B cell (primary cell): ENCODE data around the gene TMPRSS15. TPM values are rescaled to one million over a fixed set of nuclear protein-coding genes. Genes with fewer than 3 reads are reported as not detected.

Experiments used
- ATAC-seq: fragments of 200-7000 bp; cut with Tn5 transposase; one replicate; pipeline ENCODE4 v1.10.0; 2021; ENCODE audit warnings: low read depth, mild to moderate bottlenecking, moderate number of reproducible peaks, moderate library complexity
- CTCF ChIA-PET: fragments of 350-600 bp; sonication (Branson Sonifier 250); formaldehyde crosslinking; loops from one replicate; lab custom pipeline; 2021; ENCODE audit warnings: antibody characterized with exemption, inconsistent platforms; lab: Charles Lee
- POLR2A ChIA-PET: fragments of 350-600 bp; sonication (Branson Sonifier 250); formaldehyde crosslinking; loops from one replicate; lab custom pipeline; 2021; ENCODE audit warnings: antibody characterized with exemption; lab: Charles Lee
- DNase-seq: peaks from one replicate; pipeline ENCODE4 v3.0.0; 2013
- H2AFZ ChIP-seq: 2 replicates; pipeline ENCODE4 v1.6.1; 2012; ENCODE audit warnings: mild to moderate bottlenecking, low read depth, low read length; ENCODE audit not compliant: insufficient read depth, poor library complexity, severe bottlenecking
- H3K27ac ChIP-seq, 2 donors: 1 replicate in 1 of 2; 2 replicates in 1 of 2; pipeline ENCODE4 v1.5.1; 2012 to 2013; ENCODE audit warnings: low read length in 2 of 2, mild to moderate bottlenecking in 2 of 2, moderate library complexity in 1 of 2
- H3K27me3 ChIP-seq, 4 experiments: fragments of 200-600 bp in 1 of 4; sonication (generic) in 1 of 4; replicated peaks in 1 of 4; 1 replicate in 2 of 4; 2 replicates in 2 of 4; pipeline versions ENCODE4 v1.6.1 to v1.7.0; 2013 to 2016; ENCODE audit warnings: low read length in 3 of 4, mild to moderate bottlenecking in 2 of 4, mixed read lengths in 1 of 4, moderate library complexity in 1 of 4; ENCODE audit not compliant: insufficient read depth in 4 of 4, control insufficient read depth in 3 of 4; ENCODE audit errors: control extremely low read depth in 1 of 4
- H3K36me3 ChIP-seq, 2 experiments: replicated peaks in 1 of 2; 1 replicate in 1 of 2; 2 replicates in 1 of 2; pipeline versions ENCODE4 v1.6.1 to v1.7.1; 2013; ENCODE audit warnings: low read length in 1 of 2; ENCODE audit not compliant: insufficient read depth in 2 of 2, control insufficient read depth in 1 of 2; ENCODE audit errors: control extremely low read depth in 1 of 2, extremely low read depth in 1 of 2
- H3K4me1 ChIP-seq, 2 donors: fragments of 200-600 bp in 1 of 2; sonication (generic) in 1 of 2; 1 replicate in 1 of 2; 2 replicates in 1 of 2; pipeline versions ENCODE4 v1.5.1 to v1.6.1; 2013 to 2017; ENCODE audit warnings: low read length in 2 of 2; ENCODE audit not compliant: control insufficient read depth in 2 of 2, insufficient read depth in 2 of 2
- H3K4me2 ChIP-seq: replicated peaks from 2 replicates; pipeline ENCODE3; 2012; ENCODE audit warnings: mild to moderate bottlenecking, low read depth, low read length; ENCODE audit not compliant: poor library complexity, severe bottlenecking
- H3K4me3 ChIP-seq, 5 experiments: fragments of 200-600 bp in 1 of 5; sonication (generic) in 1 of 5; 1 replicate in 3 of 5; 2 replicates in 2 of 5; pipeline versions ENCODE4 v1.5.1 to v1.7.0; 2011 to 2016; ENCODE audit warnings: low read length in 4 of 5, mild to moderate bottlenecking in 4 of 5, low read depth in 2 of 5, control low read depth in 1 of 5, moderate library complexity in 1 of 5; ENCODE audit not compliant: insufficient read depth in 1 of 5; ENCODE audit errors: control extremely low read depth in 1 of 5, extremely low read depth in 1 of 5
- H3K79me2 ChIP-seq: fragments of 200-600 bp; sonication (generic); one replicate; pipeline ENCODE4 v1.6.0; 2016; ENCODE audit warnings: low read length; ENCODE audit not compliant: control insufficient read depth, insufficient read depth
- H3K9ac ChIP-seq: fragments of 200-600 bp; sonication (generic); 2 replicates; pipeline ENCODE4 v1.6.1; 2017; ENCODE audit warnings: mild to moderate bottlenecking, low read length, moderate library complexity
- H3K9me3 ChIP-seq, 3 donors: one replicate each; pipeline versions ENCODE4 v1.6.1 to v1.7.1; 2013; ENCODE audit warnings: low read length in 2 of 3; ENCODE audit not compliant: control insufficient read depth in 2 of 3, insufficient read depth in 1 of 3; ENCODE audit errors: control extremely low read depth in 1 of 3
- H4K20me1 ChIP-seq: 2 replicates; pipeline ENCODE4 v1.6.0; 2012; ENCODE audit warnings: mild to moderate bottlenecking, low read length; ENCODE audit not compliant: insufficient read depth, control insufficient read depth, poor library complexity, severe bottlenecking
- H3K27ac Mint-ChIP-seq: one replicate; pipeline ENCODE4 v1.8.0; 2021; ENCODE audit warnings: mixed read lengths
- H3K27me3 Mint-ChIP-seq: one replicate; pipeline ENCODE4 v1.8.0; 2021; ENCODE audit warnings: mixed read lengths
- H3K4me1 Mint-ChIP-seq: one replicate; pipeline ENCODE4 v1.8.0; 2021; ENCODE audit warnings: mixed read lengths
- H3K4me3 Mint-ChIP-seq: one replicate; pipeline ENCODE4 v1.8.0; 2021; ENCODE audit warnings: mixed read lengths
- H3K9me3 Mint-ChIP-seq: one replicate; pipeline ENCODE4 v1.8.0; 2022; ENCODE audit warnings: mixed read lengths; ENCODE audit not compliant: insufficient read depth
- EZH2 ChIP-seq: IDR thresholded peaks from 2 replicates; pipeline ENCODE4 v1.6.1; 2012; ENCODE audit warnings: borderline replicate concordance, low read depth, mild to moderate bottlenecking, moderate library complexity, low read length; ENCODE audit not compliant: insufficient read depth, poor library complexity, severe bottlenecking
- WGBS: methylation state at CpG from one replicate; pipeline ENCODE4 v1.1.5; 2013; ENCODE audit warnings: missing lambda C conversion rate; ENCODE audit not compliant: insufficient coverage; 5-methylcytosine and 5-hydroxymethylcytosine counted together
- intact Hi-C: fragments of 100-400 bp; cut with micrococcal nuclease; formaldehyde crosslinking; loops from one replicate; pipeline ENCODE4 v1.10.0; 2022
- polyA plus RNA-seq: library from polyadenylated mRNA; depleted of rRNA; stranded (reverse); fragments of >200 nt; gene quantifications from 2 replicates; pipeline ENCODE4 v1.2.3, GENCODE V29; 2012
- total RNA-seq, 2 donors: library from RNA; stranded (reverse); fragments of 120-200 nt in 1 of 2; gene quantifications; 1 replicate in 1 of 2; 2 replicates in 1 of 2; pipeline versions ENCODE4 v1.2.3 to v1.2.4, GENCODE V29; 2013 to 2022
- TF ChIP-seq, protein P1 (sequence below): fragments of 200-600 bp; IDR thresholded peaks from one replicate; pipeline ENCODE4 v1.8.0; 2022; ENCODE audit warnings: antibody characterized with exemption, mild to moderate bottlenecking

Gene TMPRSS15
- total and polyA plus RNA-seq, 2 donors (not counting 1 experiment from before 2014, with no cell fraction given): 0.04 TPM; not detected in 1

DNA sequence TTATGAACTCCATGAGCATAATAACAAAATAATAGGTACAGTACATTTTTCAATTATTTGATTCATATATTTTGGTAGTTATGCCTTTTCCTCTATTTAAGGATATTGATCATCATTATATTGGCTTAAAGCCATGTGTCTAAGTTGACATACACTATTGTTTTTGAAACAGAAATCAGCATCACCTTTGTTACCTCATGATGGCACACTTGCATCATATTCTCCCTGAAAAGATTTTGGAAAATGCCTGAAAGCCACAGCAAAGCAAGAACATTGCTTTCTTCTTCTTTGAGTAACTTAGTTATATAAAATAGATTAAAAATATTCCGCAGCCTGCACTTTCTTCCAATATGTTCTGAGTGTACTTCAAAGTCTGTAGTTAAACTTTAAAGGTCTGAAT is 33.3 kb downstream of the TMPRSS15 start:
- ChIA-PET CTCF (interaction anchor here (0.6 kb wide), 1 partner anchor 89 kb away, joined by 3 read pairs; no protein-coding TSS in a partner anchor), POLR2A (no interaction called here)
- no peaks in the 10 kb centered on the region for H3K9me3 ChIP-seq
- DNase-seq (no peak), ATAC-seq (no peak)
- Mint-ChIP-seq H3K4me3 (no peak overlapping the region), H3K27me3 (no peaks in the 10 kb centered on the region), H3K4me1 (peaks cover 5% of the 10 kb centered on the region), H3K27ac (no peak overlapping the region), H3K9me3 (no peaks in the 10 kb centered on the region)
- TF ChIP-seq, protein P1, sequence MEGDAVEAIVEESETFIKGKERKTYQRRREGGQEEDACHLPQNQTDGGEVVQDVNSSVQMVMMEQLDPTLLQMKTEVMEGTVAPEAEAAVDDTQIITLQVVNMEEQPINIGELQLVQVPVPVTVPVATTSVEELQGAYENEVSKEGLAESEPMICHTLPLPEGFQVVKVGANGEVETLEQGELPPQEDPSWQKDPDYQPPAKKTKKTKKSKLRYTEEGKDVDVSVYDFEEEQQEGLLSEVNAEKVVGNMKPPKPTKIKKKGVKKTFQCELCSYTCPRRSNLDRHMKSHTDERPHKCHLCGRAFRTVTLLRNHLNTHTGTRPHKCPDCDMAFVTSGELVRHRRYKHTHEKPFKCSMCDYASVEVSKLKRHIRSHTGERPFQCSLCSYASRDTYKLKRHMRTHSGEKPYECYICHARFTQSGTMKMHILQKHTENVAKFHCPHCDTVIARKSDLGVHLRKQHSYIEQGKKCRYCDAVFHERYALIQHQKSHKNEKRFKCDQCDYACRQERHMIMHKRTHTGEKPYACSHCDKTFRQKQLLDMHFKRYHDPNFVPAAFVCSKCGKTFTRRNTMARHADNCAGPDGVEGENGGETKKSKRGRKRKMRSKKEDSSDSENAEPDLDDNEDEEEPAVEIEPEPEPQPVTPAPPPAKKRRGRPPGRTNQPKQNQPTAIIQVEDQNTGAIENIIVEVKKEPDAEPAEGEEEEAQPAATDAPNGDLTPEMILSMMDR: no peak
- TF ChIP-seq EZH2: no peak
- H3K4me3 ChIP-seq: no peak overlapping the region
- no peak overlapping the region for H3K27ac ChIP-seq
- H3K4me2 ChIP-seq: no peak overlapping the region
- no peaks in the 10 kb centered on the region for H3K79me2 ChIP-seq
- intact Hi-C loops: no loop called here
- H3K27me3 ChIP-seq: no peaks in the 10 kb centered on the region
- no peak overlapping the region for H3K9ac ChIP-seq
- no peaks in the 10 kb centered on the region for H3K4me1 ChIP-seq
- H3K36me3 ChIP-seq: no peaks in the 10 kb centered on the region
- no peaks in the 10 kb centered on the region for H4K20me1 ChIP-seq
- no CpG with 5 or more reads among the region's 1 CpG for WGBS
- H2AFZ ChIP-seq: no peak overlapping the region

DNA sequence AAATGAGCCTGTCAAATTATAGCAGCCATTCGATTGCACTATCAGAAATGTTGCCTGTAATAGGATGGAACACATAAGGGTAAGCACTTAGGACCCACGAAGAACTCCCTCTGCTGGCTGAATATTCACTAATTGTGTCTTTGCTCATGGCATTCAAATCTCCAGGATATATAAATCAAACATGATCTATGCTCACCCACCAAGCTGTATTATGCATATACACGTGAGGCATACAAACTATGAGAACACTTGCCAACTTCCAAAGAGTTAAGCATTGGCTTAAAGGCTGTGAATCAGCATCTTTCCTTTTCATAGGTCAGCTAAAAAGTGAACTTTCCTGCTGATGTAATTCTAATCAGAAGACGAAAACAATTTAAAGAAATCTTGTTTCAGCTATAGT is 34.5 kb downstream of the TMPRSS15 start:
- intact Hi-C loops: no loop called here
- H3K9ac ChIP-seq: no peak overlapping the region
- WGBS: 0% methylated on average over 1 of the region's 4 CpGs

More for the DNA sequence above, 34.5 kb downstream of the TMPRSS15 start:
- H3K4me3 Mint-ChIP-seq: no peak overlapping the region
- peak overlapping the region; percentile 3 for H2AFZ ChIP-seq
- H3K4me1 Mint-ChIP-seq: peaks cover 5% of the 10 kb centered on the region
- H3K27me3 ChIP-seq: no peaks in the 10 kb centered on the region
- no peak for ATAC-seq
- no peak overlapping the region for H3K4me3 ChIP-seq
- no peaks in the 10 kb centered on the region for H3K36me3 ChIP-seq
- no peaks in the 10 kb centered on the region for H3K79me2 ChIP-seq
- TF ChIP-seq EZH2: no peak
- TF ChIP-seq, protein P1: no peak
- no peak overlapping the region for H3K27ac Mint-ChIP-seq
- H3K27ac ChIP-seq: no peak overlapping the region
- no peaks in the 10 kb centered on the region for H3K9me3 ChIP-seq
- no peaks in the 10 kb centered on the region for H3K4me1 ChIP-seq
- DNase-seq: no peak
- no peaks in the 10 kb centered on the region for H3K27me3 Mint-ChIP-seq
- no peak overlapping the region for H3K4me2 ChIP-seq
- no peaks in the 10 kb centered on the region for H4K20me1 ChIP-seq
- ChIA-PET POLR2A (no interaction called here), CTCF (no interaction called here)
- H3K9me3 Mint-ChIP-seq: no peaks in the 10 kb centered on the region
